ENCODE measurements around the gene ROPN1.

Gene ROPN1

DNA sequence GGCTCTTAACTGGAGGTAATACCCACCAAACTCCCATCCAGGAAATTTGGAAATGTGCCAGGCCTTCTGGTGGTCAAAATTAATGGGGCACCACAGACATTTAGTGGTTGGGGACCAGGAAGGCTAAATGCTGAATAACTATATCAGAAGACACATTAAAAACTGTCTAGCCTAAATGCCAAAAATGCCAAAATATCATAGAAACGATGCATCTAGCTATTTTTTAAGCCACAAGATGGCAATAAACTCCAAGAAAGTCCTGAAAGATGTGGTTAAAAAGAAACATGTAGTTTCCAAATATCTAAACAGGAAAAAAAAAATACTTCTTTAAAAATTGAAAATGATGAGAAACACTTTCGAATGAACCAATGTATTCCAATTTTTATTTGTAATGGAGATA, 50.8 kb downstream of the ROPN1 start:
- DNase-seq, result peak; percentile 4

GRCh38 chr3:123939706-123940105, 52.2 kb downstream of the ROPN1 start:
- no peak for DNase-seq

DNA sequence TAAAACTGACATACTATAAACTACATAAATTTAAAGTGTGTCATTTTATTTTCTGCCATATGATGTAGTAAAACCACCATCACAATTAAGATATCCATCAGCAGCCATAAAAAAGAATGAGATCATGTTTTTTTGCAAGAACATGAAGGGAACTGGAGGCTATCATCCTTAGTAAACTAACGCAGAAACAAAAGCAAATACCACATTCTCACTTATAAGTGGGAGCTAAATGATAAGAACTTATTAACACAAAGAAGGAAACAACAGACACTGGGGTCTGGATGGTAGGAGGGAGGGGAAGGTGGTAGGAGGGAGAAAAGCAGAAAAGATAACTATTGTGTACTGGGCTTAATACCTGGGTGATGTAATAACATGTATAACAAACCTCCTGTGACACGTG, 55.5 kb downstream of the ROPN1 start:
- peak; percentile 16 for DNase-seq

DNA sequence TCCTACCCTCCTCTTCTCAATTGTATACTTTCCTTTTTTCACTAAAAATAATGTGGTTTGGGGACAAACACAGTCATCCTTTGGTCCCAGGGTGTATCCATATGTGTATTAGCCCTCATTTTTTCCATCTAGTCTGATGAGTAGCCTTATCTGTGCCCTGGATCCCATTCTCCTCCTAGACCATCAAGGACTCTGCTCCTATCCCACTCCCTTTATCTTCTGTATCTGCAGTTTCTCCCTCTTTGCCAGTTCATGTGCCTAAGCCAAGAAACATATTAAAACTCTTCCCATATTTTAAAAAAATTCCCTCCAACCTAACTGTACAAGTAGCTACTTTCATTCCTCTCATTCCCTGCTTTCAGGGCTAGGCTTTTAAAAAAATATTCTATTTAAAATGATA, 56.1 kb downstream of the ROPN1 start:
- DNase-seq, result no peak

DNA sequence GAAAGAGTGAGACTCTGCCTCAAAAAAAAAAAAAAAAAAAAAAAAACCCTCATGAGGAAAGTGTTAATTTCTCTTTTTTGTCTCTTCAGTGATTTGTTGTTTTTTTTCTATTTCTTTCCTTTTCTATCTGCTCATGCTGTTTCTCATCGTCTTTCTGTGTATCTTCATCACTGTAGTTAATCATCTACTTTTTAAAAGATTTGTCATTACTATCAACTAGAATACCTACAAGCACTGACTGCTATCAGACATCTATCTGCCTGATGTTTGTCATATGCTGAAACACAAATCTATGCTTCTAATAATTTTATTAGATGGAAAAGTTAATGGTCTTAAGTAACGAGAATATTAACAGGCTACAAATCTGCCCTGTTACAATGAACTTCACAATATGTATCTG, 57.7 kb downstream of the ROPN1 start:
- no peak for DNase-seq

DNA sequence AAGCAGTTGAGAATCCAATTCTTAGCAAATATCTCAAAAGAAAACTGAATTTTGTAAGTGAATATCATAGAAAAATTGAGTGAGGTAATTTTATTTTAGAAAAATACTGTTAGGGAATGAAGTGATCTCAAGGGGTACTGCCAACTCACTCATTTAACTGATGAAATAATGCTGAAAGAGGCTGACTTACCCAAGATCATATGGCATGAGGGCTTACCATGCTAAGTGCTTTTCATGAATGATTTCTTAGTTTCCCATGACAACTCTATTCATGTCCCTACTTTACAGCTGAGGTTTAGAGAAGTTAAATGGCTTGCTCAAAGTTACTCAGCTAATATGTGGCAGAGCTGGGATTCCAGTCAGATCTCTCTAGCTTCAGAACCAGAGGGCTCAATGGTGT, 61.5 kb downstream of the ROPN1 start:
- no peak for DNase-seq

GRCh38 chr3:123929325-123929724, 62.6 kb downstream of the ROPN1 start:
- DNase-seq, result no peak

DNA sequence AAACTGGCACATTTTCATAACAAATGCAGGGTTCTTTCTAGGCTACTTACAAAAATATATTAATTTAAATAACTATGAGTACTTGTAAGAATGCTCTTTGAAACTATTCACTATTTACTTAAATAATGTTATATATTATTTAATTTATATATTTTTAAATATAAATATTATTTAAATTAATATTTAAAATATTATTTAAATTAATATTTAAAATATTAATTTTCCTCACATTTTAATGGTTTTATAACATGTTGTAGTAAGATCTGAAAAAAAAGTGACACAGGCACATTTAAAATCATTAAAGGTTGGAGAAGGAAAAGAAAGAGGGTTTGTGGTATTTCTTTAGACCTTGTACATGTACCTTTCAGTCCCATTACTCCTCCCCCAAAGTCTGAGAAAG, 65.5 kb downstream of the ROPN1 start:
- DNase-seq, result no peak

DNA sequence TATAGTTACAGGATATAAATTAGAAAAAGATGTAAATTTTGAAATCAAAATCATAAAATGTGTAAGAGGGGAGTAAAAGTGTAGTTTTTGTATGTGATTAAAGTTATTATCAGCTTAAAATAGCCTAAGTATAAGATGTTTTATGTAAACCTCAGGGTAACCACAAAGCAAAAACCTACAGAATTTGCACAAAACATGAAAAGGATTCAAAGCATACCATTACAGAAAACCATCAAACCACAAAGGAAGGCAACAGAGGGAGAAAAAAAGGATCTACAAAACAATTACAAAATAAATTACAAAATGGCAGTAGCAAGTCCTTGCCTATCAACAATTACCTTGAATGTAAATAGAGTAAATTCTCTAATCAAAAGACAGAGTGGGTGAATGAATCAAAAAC, 71.1 kb downstream of the ROPN1 start:
- DNase-seq, result no peak

DNA sequence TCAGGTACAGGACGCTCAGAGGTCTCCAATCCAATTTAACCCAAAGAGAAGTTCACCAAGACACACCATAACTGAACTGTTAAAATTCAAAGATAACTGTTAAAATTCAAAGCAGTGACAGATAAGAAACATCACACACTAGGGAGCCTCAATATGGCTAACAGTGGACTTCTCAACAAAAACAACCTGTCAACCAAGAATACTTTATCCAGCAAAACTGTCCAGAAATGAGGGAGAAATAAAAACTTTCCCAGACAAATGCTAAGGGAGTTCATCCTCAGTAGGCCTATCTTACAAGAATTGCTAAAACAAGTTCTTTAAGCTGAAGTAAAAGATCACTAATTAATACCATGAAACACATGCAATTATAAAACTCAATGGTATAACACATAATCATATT, 71.5 kb downstream of the ROPN1 start:
- DNase-seq, result no peak

- no peak for DNase-seq
Observed at GRCh38 chr3:123919353-123919752, 72.6 kb downstream of the ROPN1 start.
